HepG2 (cell line): ENCODE measurements around the gene WNK1. TPM values are rescaled to one million over a fixed set of nuclear protein-coding genes. Genes with fewer than 3 reads are reported as not detected.

Experiments used
- ATAC-seq: fragments of 200-7000 bp; cut with Tn5 transposase; 3 replicates; pipeline ENCODE4 v1.9.1; 2020; ENCODE audit warnings: mild to moderate bottlenecking, moderate library complexity
- BruUV-seq: library from RNA; stranded (reverse); fragments of 400-500 nt; replicated peaks from 2 replicates; lab custom pipeline; 2021; lab: Mats Ljungman, UMichigan
- CTCF ChIA-PET: fragments of 300-600 bp; formaldehyde crosslinking; extraction: SDS; loops from one replicate; lab custom pipeline; 2021; ENCODE audit warnings: low total read pairs, inconsistent platforms, low intra/inter-chr PET ratio; lab: Yijun Ruan, JAX
- POLR2A ChIA-PET: fragments of 350-600 bp; sonication (Branson Sonifier 250); formaldehyde crosslinking; loops from one replicate; lab custom pipeline; 2020; ENCODE audit warnings: antibody characterized with exemption, inconsistent platforms; lab: Yijun Ruan, JAX
- DNase-seq: peaks from one replicate; pipeline ENCODE4 v3.0.0-alpha.2; 2015; ENCODE audit warnings: low spot score
- FAIRE-seq: peaks from 3 replicates; lab custom pipeline; 2011; peaks lifted over from hg19 to GRCh38; lab: Jason Lieb, UNC
- H2AFZ ChIP-seq: one replicate; pipeline ENCODE4 v1.6.1; 2011; ENCODE audit warnings: low read length, inconsistent platforms
- H3K27ac ChIP-seq: fragments of 300-600 bp; 3 replicates; pipeline ENCODE4 v1.8.0; 2011; ENCODE audit warnings: mixed run types, mild to moderate bottlenecking, mixed read lengths, low read length, inconsistent platforms; ENCODE audit not compliant: insufficient read depth; ENCODE audit errors: extremely low read length
- H3K27me3 ChIP-seq, 2 experiments: fragments of 200-600 bp in 1 of 2; 2 replicates in 1 of 2; 3 replicates in 1 of 2; pipeline versions ENCODE4 v1.6.0 to v1.8.0; 2011; ENCODE audit warnings: low read length in 2 of 2, mild to moderate bottlenecking in 2 of 2, moderate library complexity in 2 of 2, inconsistent platforms in 1 of 2; ENCODE audit not compliant: insufficient read depth in 2 of 2, control insufficient read depth in 1 of 2
- H3K36me3 ChIP-seq, 2 experiments: fragments of 200-600 bp in 1 of 2; replicated peaks in 1 of 2; 2 replicates in 1 of 2; 3 replicates in 1 of 2; pipeline versions ENCODE4 v1.5.1 to v1.8.0; 2011; ENCODE audit warnings: low read length in 2 of 2, inconsistent platforms in 1 of 2; ENCODE audit not compliant: insufficient read depth in 2 of 2, control insufficient read depth in 1 of 2
- H3K4me1 ChIP-seq: 2 replicates; pipeline ENCODE4 v1.5.1; 2012; ENCODE audit warnings: low read length, inconsistent platforms; ENCODE audit not compliant: insufficient read depth
- H3K4me2 ChIP-seq: 2 replicates; pipeline ENCODE4 v1.6.0; 2011; ENCODE audit warnings: low read depth, low read length, inconsistent platforms
- H3K4me3 ChIP-seq, 3 experiments: fragments of 200-600 bp in 1 of 3; sonication (generic), shearing (Covaris generic) in 1 of 3; replicated peaks in 1 of 3; 2 replicates each; pipeline ENCODE4 v1.5.1; 2011 to 2016; ENCODE audit warnings: low read length in 3 of 3, inconsistent platforms in 2 of 3, low read depth in 2 of 3, mild to moderate bottlenecking in 2 of 3, control low read depth in 1 of 3, mixed read lengths in 1 of 3; ENCODE audit not compliant: insufficient read depth in 1 of 3
- H3K79me2 ChIP-seq: one replicate; pipeline ENCODE4 v1.6.1; 2011; ENCODE audit warnings: low read length, inconsistent platforms; ENCODE audit not compliant: insufficient read depth
- H3K9ac ChIP-seq: 2 replicates; pipeline ENCODE4 v1.6.0; 2011; ENCODE audit warnings: mild to moderate bottlenecking, low read depth, low read length, inconsistent platforms; ENCODE audit not compliant: insufficient read depth
- H3K9me3 ChIP-seq: 2 replicates; pipeline ENCODE4 v1.5.1; 2012; ENCODE audit warnings: mild to moderate bottlenecking, low read length
- H4K20me1 ChIP-seq: 2 replicates; pipeline ENCODE4 v1.6.0; 2011; ENCODE audit warnings: inconsistent platforms, mild to moderate bottlenecking, low read length, moderate library complexity; ENCODE audit not compliant: insufficient read depth
- KDM1A ChIP-seq: IDR thresholded peaks from 2 replicates; pipeline ENCODE4 v1.6.1; 2016; ENCODE audit warnings: missing compliant biosample characterization
- KDM4B ChIP-seq: sonication (generic); formaldehyde crosslinking; IDR thresholded peaks from 2 replicates; pipeline ENCODE4 v1.4.0; 2020; ENCODE audit warnings: missing genetic modification reagents
- ZEB1 ChIP-seq: IDR thresholded peaks from 2 replicates; pipeline ENCODE4 v1.6.1; 2012; ENCODE audit warnings: mild to moderate bottlenecking, low read depth, inconsistent platforms; ENCODE audit not compliant: insufficient replicate concordance
- ZNF260 ChIP-seq: sonication (generic); formaldehyde crosslinking; IDR thresholded peaks from 2 replicates; pipeline ENCODE4 v1.4.0; 2020; ENCODE audit warnings: missing genetic modification reagents, low read depth, mild to moderate bottlenecking, borderline replicate concordance
- ZNF567 ChIP-seq: sonication (generic); formaldehyde crosslinking; IDR thresholded peaks from 2 replicates; pipeline ENCODE4 v1.8.1; 2023; ENCODE audit warnings: mild to moderate bottlenecking, missing genetic modification reagents, borderline replicate concordance
- ZNF580 ChIP-seq: IDR thresholded peaks from 2 replicates; pipeline ENCODE4 v1.6.1; 2016; ENCODE audit warnings: low read depth, borderline replicate concordance
- WGBS: methylation state at CpG from one replicate; pipeline ENCODE4 v1.1.6; 2017; ENCODE audit warnings: low lambda C conversion rate; 5-methylcytosine and 5-hydroxymethylcytosine counted together
- in situ Hi-C: cut with HindIII; loops from 2 replicates; pipeline ENCODE4 v1.10.0; 2017; ENCODE audit warnings: low pct_unique_long_range_greater_than_20kb; ENCODE audit not compliant: extremely low pct_ligation_motif_present
- intact Hi-C: fragments of 100-400 bp; cut with micrococcal nuclease; formaldehyde crosslinking; loops from one replicate; pipeline ENCODE4 v1.10.0; 2022; ENCODE audit not compliant: unreplicated experiment
- polyA plus RNA-seq, 8 experiments: library from polyadenylated mRNA; depleted of rRNA in 3 of 8; stranded (reverse) in 7 of 8; unstranded in 1 of 8; fragments of >200 nt; fragmentation: Illumina TruSeq in 4 of 8; extraction: Trizol in 4 of 8; gene quantifications; 2 replicates each; pipeline versions ENCODE4 v1.2.1 to v1.2.3, GENCODE V29; 2011 to 2016; ENCODE audit warnings: low read depth in 4 of 8, missing spikeins in 1 of 8, mixed read lengths in 1 of 8; ENCODE audit not compliant: insufficient read depth in 1 of 8
- total RNA-seq, 5 experiments: library from RNA; depleted of rRNA; stranded (reverse); fragments of >200 nt; fragmentation: Illumina TruSeq; extraction: Trizol; gene quantifications; 2 replicates each; pipeline ENCODE4 v1.2.3, GENCODE V29; 2016; ENCODE audit warnings: low read depth in 1 of 5
- TF ChIP-seq, protein P1 (sequence below): sonication (generic); formaldehyde crosslinking; IDR thresholded peaks from 2 replicates; pipeline ENCODE4 v1.8.1; 2023; ENCODE audit warnings: mild to moderate bottlenecking, missing genetic modification reagents
- TF ChIP-seq, protein P2 (sequence below): sonication (generic); formaldehyde crosslinking; IDR thresholded peaks from 2 replicates; pipeline ENCODE4 v1.4.0; 2020; ENCODE audit warnings: missing genetic modification reagents, borderline replicate concordance

The WNK1 gene
- total and polyA plus RNA-seq, 2 of the 13 experiments (the other 11 are each of a cell fraction or from before 2014, with no cell fraction given), result 31.1 to 54.8 TPM

DNA sequence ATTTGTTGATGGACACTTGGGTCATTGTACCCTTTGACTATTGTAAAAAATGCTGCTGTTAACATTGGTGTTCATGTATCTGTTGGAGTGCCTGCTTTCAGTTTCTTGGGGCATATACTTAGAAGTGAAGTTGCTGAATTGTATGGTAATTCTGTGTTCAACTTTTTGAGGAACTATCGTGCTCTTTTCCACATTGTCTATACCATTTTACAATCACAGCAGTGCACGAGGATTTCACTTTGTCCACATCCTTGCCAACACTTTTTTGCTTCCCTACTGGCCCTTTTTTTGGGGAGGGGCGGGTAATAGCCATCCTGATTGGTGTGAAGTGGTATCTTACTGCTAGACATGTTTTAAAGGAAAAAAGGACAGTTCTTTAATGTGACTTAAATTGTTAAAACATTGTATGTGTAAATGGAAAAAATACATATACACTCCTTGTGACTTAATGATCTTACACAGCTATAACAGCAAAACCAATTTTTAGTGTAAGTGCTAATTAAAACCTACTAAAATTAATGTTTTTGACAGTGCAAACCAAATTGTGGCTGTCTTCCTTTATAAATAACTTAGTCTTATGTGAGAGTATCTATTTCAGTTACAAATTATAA lies 52.7 kb downstream of the WNK1 start:
- H3K4me2 ChIP-seq, result no peak overlapping the region
- H3K79me2 ChIP-seq, result peaks cover 95% of the 10 kb centered on the region
- FAIRE-seq (no peak), DNase-seq (no peak), ATAC-seq (no peak)
- H3K9ac ChIP-seq, result no peak overlapping the region
- BruUV-seq, result no TSS peak
- H3K9me3 ChIP-seq, result no peaks in the 10 kb centered on the region
- H3K27me3 ChIP-seq, result no peaks in the 10 kb centered on the region
- intact Hi-C loops, result no loop called here
- ChIA-PET CTCF (no interaction called here), POLR2A (no interaction called here)
- 96% methylated on average over 3 of the region's 3 CpGs for WGBS
- H3K4me1 ChIP-seq, result peaks cover 52% of the 10 kb centered on the region
- no peak overlapping the region for H3K4me3 ChIP-seq
- H3K27ac ChIP-seq, result no peak overlapping the region
- no peaks in the 10 kb centered on the region for H3K36me3 ChIP-seq
- TF ChIP-seq ZNF580 (CRISPR knock-in tag) (no peak), KDM4B (CRISPR knock-in tag) (no peak), ZNF260 (no peak), ZNF567 (CRISPR knock-in tag) (no peak), KDM1A (no peak), ZEB1 (no peak)
- TF ChIP-seq, protein P1, sequence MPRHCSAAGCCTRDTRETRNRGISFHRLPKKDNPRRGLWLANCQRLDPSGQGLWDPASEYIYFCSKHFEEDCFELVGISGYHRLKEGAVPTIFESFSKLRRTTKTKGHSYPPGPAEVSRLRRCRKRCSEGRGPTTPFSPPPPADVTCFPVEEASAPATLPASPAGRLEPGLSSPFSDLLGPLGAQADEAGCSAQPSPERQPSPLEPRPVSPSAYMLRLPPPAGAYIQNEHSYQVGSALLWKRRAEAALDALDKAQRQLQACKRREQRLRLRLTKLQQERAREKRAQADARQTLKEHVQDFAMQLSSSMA (CRISPR knock-in tag), result no peak
- TF ChIP-seq, protein P2, sequence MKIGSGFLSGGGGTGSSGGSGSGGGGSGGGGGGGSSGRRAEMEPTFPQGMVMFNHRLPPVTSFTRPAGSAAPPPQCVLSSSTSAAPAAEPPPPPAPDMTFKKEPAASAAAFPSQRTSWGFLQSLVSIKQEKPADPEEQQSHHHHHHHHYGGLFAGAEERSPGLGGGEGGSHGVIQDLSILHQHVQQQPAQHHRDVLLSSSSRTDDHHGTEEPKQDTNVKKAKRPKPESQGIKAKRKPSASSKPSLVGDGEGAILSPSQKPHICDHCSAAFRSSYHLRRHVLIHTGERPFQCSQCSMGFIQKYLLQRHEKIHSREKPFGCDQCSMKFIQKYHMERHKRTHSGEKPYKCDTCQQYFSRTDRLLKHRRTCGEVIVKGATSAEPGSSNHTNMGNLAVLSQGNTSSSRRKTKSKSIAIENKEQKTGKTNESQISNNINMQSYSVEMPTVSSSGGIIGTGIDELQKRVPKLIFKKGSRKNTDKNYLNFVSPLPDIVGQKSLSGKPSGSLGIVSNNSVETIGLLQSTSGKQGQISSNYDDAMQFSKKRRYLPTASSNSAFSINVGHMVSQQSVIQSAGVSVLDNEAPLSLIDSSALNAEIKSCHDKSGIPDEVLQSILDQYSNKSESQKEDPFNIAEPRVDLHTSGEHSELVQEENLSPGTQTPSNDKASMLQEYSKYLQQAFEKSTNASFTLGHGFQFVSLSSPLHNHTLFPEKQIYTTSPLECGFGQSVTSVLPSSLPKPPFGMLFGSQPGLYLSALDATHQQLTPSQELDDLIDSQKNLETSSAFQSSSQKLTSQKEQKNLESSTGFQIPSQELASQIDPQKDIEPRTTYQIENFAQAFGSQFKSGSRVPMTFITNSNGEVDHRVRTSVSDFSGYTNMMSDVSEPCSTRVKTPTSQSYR, result no peak
- TF ChIP-seq, all 625 proteins: peak for 0
- H2AFZ ChIP-seq, result no peak overlapping the region
- peaks cover 59% of the 10 kb centered on the region for H4K20me1 ChIP-seq
- in situ Hi-C loops, result no loop called here
